ENCODE results near the gene HOXD4.

- TF ChIP-seq BCL3 (IDR thresholded peaks at IDR 0.05) (no peak), ELK1 (IDR thresholded peaks at IDR 0.05; ENCODE audit: low read depth, low read length) (no peak), SMC3 (IDR thresholded peaks at IDR 0.05) (no peak), POLR2A (IDR thresholded peaks at IDR 0.05; ENCODE audit: low read length) (no peak), RFX5 (IDR thresholded peaks at IDR 0.05) (no peak)
Measured at GRCh38 chr2:176139661-176140512, 11.5 kb upstream of the HOXD4 start.
